HG02610 (cell line): ENCODE data around the gene KISS1R.
A peak's percentile ranks its signal among the peaks of the same experiment; 100 is the strongest.
"Not testable (repeated sequence)": the region's sequence is repeated elsewhere in the genome, so short reads cannot be mapped to it uniquely, and the experiment has no call there.

Experiments used
- ATAC-seq: cut with Tn5 transposase; IDR thresholded peaks from one replicate; pipeline ENCODE4 v1.9.1; 2021; ENCODE audit warnings: mild to moderate bottlenecking, moderate library complexity; ENCODE audit not compliant: unreplicated experiment

Gene KISS1R

DNA sequence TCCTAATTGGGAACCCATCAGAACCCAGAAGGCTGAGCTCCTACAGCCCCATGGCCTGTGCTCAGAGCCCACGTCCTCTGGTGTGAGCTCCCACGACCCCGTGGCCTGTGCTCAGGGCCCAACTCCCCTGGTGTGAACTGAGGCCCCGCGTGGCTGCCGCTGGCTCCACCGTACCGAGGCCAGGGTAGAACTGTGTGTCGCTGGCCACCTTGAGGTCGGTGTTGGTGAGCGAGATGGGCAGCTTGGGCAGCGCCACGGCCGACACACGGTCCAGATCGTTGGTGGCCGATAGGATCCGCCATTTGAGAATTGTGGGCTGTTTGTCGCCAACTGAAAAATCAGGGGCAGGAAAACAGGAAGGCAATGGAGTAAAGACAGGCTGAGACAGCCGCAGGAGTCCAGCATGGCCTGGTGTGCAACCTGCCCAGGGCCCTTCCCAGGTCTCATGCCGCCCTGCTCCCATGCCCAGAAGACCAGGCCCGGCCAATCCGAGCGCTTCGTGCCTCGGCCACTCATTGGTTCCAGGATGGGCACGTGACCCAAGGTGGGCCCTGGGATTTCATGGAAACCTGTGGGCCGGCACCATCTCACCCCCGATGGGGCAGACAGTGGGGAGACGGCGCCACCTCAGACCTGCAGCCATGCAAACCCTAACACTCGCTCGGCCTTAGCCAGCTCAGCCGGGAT is 35.6 kb upstream of the KISS1R start:
- ATAC-seq: no peak

DNA sequence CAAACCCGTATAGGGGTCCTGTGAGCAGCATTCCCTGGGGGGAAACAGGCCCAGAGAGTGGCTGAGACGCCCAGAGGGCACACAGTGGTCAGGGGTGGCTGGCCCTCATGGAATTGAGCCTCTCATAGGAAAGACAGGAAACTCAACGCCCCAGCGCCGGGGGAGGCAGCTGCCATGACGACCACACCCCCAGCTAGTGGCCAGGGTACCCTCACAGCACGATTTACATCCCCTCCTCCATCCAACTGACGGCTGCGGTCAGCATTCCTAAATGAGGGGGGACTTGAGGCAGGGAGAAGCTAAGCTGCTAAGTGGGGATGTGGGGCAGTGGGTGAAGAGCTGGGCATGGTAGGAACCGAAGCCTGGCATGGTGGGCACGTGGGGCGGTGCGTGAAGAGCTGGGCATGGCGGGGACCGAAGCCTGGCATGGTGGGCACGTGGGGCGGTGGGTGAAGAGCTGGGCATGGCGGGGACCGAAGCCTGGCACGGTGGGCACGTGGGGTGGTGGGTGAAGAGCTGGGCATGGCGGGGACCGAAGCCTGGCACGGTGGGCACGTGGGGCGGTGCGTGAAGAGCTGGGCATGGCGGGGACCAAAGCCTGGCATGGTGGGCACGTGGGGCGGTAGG is 34.1 kb upstream of the KISS1R start:
- no peak for ATAC-seq

DNA sequence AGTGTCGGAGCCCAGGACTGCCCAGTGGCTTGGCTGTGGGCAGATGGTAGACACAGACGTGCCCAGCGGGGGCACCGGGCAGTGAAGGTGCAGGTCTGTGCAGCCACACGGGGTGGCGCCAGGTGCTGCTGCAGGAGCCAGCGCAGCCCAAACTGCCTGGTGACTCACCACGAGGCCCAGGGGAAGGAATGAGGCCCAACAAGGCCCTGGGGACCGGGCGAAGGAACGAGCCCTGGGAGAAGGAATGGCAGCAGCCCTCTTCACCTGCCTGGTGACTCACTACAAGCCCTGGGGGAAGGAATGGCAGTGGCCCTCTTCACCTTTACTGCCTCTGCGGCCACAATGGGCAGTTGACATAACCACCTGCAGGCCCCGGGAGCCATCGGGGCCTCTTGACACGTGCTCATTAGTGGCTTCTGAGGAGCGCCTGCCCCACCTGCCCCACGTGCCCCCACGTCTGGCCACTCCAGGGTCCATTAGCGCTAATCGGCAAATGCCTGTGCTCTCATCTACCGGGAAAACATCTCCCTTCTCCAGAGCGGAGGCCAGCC is 33.4 kb upstream of the KISS1R start:
- ATAC-seq: no peak

DNA sequence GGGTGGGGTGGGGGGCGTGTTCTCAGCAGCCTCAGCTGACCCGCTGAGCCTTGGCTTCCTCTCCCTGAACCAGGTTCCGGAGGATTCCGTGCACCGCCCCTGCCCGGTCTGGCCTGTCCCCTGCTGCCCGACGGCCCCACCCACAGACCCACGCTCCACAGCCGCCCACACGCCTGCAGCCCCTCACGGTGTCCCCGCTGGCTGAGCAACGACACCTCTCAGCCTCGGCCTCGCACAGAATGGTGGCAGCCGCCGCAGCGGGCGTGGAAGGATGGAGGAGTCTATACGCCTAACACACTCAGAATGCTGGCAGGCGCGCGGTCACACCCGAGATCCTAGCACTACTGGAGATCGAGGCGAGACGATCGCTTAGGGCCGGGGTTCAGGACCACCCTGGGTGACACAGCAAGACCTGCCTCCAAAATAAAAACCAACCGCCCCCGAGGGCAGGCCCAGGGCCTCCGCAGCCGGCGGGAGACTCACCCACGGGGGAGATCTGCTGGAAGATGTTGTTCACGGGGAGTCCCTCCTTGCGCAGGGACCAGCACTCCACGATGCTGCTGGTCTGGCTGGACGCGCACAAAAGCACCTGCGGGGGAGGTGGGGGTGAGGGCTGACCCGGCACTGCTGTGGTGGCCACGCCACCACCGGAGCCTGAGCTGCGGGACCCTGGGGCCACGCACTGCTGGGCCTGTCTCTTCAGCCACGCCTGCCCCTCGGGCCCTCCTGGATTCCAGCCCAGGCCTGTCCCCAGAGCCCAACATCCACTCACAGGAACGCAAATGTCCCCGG is 32.5 kb upstream of the KISS1R start:
- no peak for ATAC-seq

DNA sequence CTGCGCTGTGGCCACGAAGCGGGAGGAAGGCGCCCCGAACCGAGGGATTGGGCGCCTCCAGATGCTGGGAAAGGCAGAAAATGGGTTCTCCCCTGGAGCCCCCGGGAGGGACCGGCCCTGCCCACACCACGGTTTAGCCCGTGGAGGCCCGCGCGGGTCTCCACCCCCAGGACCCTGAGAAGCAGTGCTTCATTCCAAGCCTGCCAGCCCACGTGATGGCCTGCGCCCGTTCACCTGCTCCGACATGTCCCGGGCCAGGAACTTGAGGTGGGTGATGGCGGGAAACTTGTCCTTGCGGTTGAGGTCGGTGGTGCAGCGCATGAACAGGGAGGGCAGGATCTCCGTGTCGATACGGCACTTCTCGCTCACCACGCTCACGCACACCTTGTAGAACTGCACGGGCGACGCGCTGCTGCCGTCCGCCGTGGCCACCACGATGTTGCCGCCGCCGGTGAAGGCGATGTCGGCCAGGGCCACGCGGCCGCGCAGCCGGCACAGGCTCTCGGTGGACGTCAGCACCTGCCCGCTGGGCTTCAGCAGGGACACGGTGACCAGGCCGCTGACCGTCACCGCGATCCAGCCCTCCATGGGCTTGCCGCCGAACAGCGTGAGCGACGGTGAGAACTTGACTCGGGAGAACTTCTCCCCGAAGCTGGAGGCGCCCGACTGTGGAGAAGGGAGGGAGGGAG is 31.5 kb upstream of the KISS1R start:
- no peak for ATAC-seq

DNA sequence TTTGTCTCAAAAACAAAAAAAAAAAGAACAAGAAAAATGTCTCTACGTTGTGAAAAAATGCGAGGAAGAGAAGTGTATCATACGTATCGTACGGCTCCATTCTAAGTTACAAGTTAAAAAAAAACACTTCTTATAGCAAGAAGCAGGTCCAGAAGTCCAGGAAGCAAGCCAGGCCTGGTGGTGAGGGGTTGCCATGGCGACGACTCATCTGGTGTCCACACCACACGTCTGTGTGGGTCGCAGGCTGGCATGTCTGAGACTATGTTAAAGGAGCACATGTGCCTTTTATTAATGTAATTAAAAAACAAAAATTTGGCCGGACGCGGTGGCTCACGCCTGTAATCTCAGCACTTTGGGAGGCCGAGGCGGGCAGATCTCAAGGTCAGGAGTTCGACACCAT is 30.1 kb upstream of the KISS1R start:
- no peak for ATAC-seq

DNA sequence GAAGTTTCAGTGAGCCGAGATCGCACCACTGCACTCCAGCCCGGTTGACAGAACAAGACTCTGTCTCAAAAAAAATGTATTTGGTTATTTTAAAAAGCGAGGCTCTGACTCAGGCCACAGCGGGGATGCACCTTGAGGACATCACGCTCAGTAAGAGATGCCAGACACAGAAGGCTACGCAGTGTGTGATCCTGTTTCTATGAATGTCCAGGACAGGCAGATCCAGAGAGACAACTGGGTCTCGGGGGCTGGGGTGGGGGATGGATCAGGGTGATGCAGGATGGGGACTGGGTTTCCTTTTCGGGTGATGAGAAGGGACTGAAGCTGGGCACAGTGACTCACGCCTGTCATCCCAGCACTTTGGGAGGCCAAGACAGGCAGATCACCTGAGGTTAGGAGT is 29.5 kb upstream of the KISS1R start:
- ATAC-seq: no peak

DNA sequence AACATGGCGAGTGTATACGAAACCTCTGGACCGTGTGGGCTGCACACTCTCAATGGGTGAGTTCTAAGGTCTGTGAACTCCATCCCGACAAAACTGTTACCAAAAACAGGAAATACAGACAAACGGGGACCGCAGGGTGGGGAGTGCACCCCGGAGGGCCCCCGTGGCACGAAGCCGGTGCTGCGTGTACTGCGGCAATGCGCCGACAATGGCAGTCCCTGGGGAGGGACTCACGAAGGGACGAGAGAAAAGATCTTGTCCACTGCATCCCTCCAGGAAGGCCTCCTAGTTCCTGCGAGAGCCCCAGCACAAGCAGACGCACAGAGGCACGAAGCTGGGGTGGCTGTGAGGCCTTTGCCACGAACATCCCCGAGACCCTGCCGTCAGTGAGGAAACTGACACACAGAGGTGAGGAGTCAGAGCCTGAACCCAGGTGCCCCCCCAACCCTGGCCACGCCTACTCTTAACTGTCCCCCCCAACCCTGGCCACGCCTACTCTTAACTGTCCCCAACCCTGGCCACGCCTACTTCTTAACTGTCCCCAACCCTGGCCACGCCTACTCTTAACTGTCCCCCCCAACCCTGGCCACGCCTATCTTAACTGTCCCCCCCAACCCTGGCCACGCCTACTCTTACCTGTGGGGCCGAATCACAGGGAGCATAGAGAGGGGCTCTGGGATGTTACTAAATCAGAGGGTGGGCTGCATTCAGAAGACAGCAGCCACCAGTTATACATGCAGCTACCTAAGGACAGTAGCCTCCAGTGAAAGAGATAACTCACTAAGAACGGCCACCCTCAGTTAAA is 28.4 kb upstream of the KISS1R start:
- no peak for ATAC-seq

DNA sequence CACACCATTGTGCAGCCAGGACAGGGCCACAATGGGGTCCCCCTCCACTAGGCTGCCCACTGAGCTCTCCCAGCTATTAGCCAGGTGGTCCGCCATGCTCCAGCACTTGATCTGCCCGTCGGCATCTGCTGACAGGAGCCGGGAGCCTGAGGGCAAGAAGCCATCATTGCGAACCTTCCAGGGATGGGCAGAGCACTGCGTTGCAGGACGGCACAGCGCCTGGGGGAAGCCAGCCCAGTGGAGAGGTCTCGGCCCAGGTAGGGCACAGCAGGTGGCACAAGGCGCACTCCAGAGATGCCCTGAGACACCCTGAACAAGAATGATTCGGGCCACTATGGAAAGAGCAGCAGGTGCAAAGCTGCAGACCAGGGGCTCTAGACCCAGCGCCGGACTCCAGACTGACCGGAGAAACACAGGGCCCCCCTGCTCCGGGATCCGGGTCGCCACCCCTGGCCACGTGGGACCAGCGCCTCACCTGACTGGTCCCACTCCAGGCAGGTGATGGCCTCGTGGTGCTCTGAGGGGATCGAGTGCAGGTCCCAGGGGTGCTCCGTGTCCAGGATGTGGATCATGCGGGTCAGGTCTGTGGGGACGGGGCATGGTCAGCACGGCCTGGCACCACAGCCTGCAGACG is 27.4 kb upstream of the KISS1R start:
- no peak for ATAC-seq

DNA sequence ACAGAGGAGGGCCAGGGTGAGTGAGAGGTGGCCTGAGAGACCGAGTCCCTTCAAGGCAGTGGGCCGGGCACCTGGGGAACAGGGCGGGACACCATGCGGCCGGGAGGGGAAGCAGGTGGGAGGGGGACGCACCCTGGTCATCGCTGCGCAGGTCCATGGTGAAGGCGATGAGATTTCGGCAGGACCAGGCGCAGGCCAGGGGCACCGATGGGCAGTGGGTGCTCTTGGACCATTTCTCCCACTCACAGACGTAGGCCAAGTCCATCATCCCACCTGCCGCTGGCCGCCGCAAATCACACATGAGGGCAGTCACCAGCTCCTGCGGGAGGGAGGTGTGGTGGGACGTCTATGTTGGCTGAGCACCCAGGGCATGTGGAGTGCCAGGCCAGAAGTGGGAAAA is 26.3 kb upstream of the KISS1R start:
- no peak for ATAC-seq

DNA sequence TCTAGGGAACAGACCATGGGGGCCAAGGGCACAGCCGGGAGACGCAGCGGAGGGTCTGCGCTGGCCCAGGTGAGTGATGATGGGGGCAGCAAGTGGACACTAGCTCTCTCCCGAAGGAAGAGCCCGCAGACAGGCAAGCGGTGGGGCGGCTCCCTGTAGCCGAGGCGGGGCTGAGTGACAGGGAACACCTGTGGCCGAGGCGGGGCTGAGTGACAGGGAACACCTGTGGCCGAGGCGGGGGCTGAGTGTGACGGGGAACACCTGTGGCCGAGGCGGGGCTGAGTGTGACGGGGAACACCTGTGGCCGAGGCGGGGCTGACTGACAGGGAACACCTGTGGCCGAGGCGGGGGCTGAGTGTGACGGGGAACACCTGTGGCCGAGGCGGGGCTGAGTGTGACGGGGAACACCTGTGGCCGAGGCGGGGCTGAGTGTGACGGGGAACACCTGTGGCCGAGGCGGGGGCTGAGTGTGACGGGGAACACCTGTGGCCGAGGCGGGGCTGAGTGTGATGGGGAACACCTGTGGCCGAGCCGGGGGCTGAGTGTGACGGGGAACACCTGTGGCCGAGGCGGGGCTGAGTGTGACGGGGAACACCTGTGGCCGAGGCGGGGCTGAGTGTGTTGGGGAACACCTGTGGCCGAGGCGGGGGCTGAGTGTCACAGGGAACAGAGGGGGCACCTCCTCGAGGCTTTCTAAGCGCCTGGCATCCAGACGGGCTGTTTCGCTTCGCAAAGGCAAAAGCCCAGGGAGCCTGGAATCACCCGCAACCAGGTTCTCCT is 25.5 kb upstream of the KISS1R start:
- ATAC-seq: not testable (repeated sequence)

DNA sequence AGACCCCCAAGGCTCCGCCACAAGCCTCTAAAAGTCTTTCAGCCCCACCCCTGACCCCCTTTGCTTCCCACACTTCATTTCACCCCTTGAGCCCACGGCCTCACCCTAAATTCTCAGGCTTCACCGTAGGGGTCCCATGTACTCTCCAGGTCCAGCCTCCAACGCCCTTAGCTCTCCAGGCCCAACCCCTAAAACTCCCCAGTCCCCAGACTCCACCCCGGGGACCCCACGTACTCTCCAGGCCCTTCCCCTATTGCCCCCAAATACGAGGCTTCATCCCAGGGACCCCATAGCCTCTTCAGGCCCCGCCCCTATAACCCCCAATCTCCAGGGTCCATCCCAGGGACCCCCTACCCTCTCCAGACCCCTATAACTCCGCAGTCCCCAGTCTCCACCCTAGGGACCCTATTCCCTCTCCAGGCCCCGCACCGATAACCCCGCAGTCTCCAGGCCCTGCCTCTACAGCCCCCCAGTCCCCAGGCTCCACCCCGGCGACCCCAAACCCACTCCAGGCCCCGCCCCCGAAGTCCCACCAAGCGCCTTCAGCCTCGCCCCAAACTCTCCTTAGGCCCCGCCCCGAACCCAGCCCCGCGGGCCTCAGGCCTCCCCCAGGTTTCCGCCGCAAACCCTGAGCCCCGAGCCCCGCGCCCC is 24.8 kb upstream of the KISS1R start:
- ATAC-seq: no peak

DNA sequence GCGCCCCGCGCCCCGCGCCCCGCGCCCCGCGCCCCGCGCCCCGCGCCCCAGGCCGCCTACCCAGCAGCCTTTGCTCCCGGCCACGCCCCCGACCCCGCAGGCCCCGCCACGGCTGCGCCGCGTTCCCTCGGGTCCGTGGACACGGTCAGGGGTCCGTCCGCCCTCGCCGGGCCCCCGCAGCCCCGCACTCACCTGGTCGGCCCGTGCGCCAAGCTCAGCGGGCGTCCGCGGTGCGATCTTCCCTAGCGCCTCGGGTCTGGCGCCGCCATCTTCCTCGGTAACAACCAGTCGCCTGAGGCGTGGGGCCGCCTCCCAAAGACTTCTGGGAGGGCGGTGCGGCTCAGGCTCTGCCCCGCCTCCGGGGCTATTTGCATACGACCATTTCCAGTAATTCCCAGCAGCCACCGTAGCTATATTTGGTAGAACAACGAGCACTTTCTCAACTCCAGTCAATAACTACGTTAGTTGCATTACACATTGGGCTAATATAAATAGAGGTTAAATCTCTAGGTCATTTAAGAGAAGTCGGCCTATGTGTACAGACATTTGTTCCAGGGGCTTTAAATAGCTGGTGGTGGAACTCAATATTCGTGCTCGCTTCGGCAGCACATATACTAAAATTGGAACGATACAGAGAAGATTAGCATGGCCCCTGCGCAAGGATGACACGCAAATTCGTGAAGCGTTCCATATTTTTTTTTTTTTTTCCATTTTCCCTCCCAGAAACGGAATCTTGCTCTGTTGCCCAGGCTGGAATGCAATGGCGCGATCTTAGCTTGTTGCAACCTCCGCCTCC is 24.0 kb upstream of the KISS1R start, which contains the start of the genes MED16 and RNU6-9:
Gene MED16 (minus strand): TSS at position 294 of the 796 bp plus-strand sequence. CDS start 2,056 bp downstream, outside the sequence.
Gene RNU6-9 (plus strand): TSS at position 591 of the 796 bp plus-strand sequence.
- ATAC-seq: peak; percentile 64

DNA sequence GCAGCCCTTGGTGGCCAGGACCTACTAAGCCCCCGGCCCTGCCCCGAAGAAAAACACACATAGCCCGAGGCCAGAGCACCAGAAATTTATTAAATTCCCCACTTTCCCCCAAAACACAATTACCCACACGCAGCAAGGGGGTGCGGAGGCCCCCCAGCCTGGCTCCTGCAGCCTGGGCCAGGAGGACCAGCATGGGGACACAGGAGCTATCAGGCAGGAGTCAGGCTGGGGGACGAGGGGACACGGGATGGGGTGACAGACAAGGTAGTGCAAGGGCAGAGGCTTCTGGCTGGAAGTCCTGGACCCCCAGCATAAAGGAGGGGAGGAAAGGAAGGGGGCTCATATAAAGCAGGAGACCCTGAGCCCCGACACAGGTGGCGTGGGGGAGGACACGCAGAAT is 20.7 kb upstream of the KISS1R start:
- ATAC-seq: no peak

DNA sequence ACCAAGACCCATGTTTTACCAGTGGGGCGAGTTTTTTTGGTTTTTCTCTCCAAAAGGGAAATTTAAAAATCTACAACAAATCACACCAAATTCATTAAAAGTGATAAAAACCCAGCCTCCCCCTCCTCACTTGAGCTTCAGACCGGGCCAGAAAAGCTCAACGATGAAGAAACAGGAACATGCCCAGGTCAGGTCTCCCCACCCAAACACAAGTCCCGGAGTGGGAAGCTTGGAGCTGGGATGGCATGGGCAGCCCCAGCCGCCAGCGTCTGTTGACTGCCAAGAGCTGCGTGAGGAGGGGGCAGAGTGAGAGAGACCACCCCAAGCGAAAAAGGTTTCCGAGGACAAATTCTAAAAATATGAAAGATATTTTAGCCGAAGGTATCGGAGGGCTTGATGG is 20.1 kb upstream of the KISS1R start:
- ATAC-seq: no peak

DNA sequence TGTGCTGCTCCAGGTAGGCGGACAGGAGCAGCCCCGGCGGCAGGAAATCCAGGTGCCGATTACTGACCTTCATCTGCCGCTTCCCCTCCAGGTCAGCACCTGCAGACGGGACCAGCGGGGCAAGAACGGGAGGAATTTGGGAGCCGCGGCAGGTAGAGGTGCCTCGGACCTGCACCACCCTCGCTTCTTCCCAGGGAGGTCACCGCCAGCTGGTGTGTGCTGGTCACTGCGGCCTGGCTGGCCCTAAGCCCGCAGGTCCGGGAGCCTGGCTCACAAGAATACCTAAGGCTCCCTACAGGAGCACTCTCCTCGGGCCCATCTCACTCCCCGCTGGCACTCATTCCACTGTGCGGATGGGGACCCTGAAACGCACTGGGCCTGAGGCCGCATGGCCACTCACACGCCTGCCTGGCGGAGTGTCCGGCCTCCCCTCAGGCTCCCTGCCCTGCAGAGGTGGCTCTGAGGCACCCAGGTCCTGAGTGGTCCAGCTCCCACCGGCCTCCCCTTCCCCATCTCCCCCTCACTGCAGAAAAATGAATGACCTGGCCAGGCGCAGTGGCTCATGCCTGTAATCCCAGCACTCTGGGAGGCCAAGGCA is 19.6 kb upstream of the KISS1R start:
- ATAC-seq: no peak

DNA sequence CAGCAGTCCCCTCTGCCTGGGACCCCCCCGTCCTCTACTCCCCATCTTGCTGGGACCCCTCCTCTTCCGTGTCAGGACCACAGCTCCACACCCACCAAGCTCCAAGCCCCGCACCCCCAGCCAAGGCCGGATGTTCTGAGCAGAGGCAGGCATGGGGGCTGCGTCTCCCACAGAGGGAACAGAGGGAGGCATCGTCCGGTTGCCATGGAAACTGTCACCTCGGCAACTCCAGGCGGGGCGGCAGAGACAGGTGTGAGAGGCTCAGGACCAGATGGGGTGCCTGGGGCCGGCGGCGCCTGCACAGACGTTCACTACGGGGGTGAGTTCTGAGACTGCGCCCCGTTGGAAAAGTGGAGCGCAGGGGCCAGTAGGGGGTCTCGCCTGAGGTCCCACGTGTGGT is 18.5 kb upstream of the KISS1R start:
- ATAC-seq: no peak
